HUES64 (cell line): ENCODE measurements around the gene USP28.

ENCODE experiments used
- H3K27ac ChIP-seq: 2 replicates; pipeline ENCODE4 v1.7.0; 2013; ENCODE audit warnings: low read depth, low read length, inconsistent platforms
- H3K27me3 ChIP-seq: 2 replicates; pipeline ENCODE4 v1.6.1; 2013; ENCODE audit warnings: mild to moderate bottlenecking, low read length; ENCODE audit not compliant: insufficient read depth
- H3K36me3 ChIP-seq: 2 replicates; pipeline ENCODE4 v1.6.1; 2013; ENCODE audit warnings: mild to moderate bottlenecking, low read length; ENCODE audit not compliant: insufficient read depth
- H3K4me1 ChIP-seq: 2 replicates; pipeline ENCODE4 v1.6.1; 2013; ENCODE audit warnings: mild to moderate bottlenecking, low read length, moderate library complexity; ENCODE audit not compliant: insufficient read depth
- H3K4me3 ChIP-seq: 2 replicates; pipeline ENCODE4 v1.5.1; 2013; ENCODE audit warnings: mild to moderate bottlenecking, low read length, moderate library complexity
- H3K9ac ChIP-seq: 2 replicates; pipeline ENCODE4 v1.6.1; 2013; ENCODE audit warnings: mild to moderate bottlenecking, low read depth, low read length
- H3K9me3 ChIP-seq: 2 replicates; pipeline ENCODE4 v1.6.1; 2013; ENCODE audit warnings: low read depth, low read length; ENCODE audit not compliant: insufficient read depth
- WGBS: fragments of 150-250, 120-280 bp; methylation state at CpG from one replicate; pipeline ENCODE4 v1.1.7; 2013; ENCODE audit warnings: missing lambda C conversion rate; 5-methylcytosine and 5-hydroxymethylcytosine counted together

The USP28 gene

DNA sequence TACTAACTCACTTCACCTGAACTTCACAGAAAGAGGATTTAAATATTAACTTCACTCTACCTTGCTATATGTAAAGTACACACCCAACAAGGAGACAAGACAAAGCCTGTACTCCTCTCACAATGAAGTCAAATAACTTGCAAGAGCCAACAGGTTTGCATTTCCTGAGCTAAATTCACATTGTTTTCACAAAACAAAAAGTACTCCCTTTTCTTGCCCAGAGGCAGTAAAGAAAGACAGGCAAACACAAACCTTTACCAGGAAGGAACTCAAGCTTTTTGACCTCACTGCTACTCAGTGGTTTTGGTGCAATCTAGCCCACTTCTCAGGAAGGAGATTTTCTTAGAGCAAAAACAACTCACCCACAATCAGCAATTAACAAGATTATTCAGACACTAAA, 15.7 kb downstream of the USP28 start:
- Histone ChIP-seq H3K4me3 (no peak overlapping the region), H3K9me3 (no peaks in the 10 kb centered on the region), H3K4me1 (peaks cover 62% of the 10 kb centered on the region), H3K27me3 (no peaks in the 10 kb centered on the region), H3K36me3 (peaks cover 5% of the 10 kb centered on the region; the same call in 1 of the 2 replicates), H3K27ac (peak overlapping the region; percentile 90), H3K9ac (peak overlapping the region; percentile 9)

DNA sequence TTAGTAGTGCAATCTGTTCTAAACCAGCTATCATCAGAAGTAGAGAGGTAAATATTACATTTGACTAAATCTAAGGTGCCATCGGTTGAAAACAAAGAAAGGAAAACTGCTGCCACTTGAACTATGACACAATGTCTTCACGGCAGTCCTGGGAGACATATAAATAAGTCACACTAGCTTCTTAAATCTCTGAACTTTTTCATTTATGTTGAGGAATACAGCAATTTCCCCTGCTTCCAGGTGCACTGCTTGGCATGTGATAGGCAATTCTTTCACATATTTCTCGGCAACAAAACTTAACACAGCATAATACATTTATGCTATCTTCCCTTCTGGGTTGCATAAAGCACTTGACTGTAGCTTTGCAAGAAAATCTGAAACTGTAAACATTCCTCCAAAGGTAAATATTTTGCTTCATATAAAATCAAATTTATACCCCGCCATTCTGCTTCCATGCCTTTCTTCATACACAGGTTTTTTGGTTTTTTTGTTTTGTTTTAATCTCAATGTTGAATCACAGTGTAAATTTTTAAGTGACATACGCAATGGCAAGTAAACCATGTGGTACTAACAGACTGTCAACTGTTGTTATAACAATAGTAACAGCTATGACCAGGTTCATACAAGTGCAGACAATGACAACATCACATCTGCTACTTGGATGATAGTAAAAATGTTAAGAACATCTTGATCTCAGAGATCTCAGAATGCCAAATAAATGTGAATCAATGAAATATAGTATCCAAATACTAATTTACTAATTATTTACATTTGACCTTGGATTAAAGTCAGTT, 18.2 kb downstream of the USP28 start:
- no peak overlapping the region for H3K4me3 ChIP-seq

GRCh38 chr11:113855803-113856202, 19.6 kb downstream of the USP28 start:
- H3K4me1 ChIP-seq = peaks cover 56% of the 10 kb centered on the region
- no peaks in the 10 kb centered on the region for H3K27me3 ChIP-seq
- H3K9me3 ChIP-seq = no peaks in the 10 kb centered on the region
- H3K9ac ChIP-seq = no peak overlapping the region
- H3K4me3 ChIP-seq = no peak overlapping the region
- H3K27ac ChIP-seq = no peak overlapping the region
- H3K36me3 ChIP-seq = peaks cover 27% of the 10 kb centered on the region
- WGBS = 87% methylated on average over 5 of the region's 6 CpGs

More for the DNA sequence above, 18.2 kb downstream of the USP28 start:
- Histone ChIP-seq H3K9ac (no peak overlapping the region), H3K4me1 (peaks cover 61% of the 10 kb centered on the region), H3K36me3 (peaks cover 15% of the 10 kb centered on the region), H3K9me3 (no peaks in the 10 kb centered on the region), H3K27me3 (no peaks in the 10 kb centered on the region), H3K27ac (no peak overlapping the region)
- WGBS = 97% methylated on average over 5 of the region's 5 CpGs

GRCh38 chr11:113850188-113850587, 25.2 kb downstream of the USP28 start:
- no peak overlapping the region for H3K9ac ChIP-seq
- WGBS = 59% methylated on average over 5 of the region's 5 CpGs
- H3K27ac ChIP-seq = peak overlapping the region; percentile 92
- H3K9me3 ChIP-seq = peaks cover 3% of the 10 kb centered on the region; the same call in 1 of the 2 replicates
- H3K4me1 ChIP-seq = peaks cover 53% of the 10 kb centered on the region
- H3K27me3 ChIP-seq = no peaks in the 10 kb centered on the region
- H3K4me3 ChIP-seq = peak overlapping the region; percentile 27; the same call in 1 of the 2 replicates
- peaks cover 61% of the 10 kb centered on the region for H3K36me3 ChIP-seq

- 8% methylated on average over 4 of the region's 4 CpGs for WGBS
- H3K4me3 ChIP-seq = no peak overlapping the region
- peaks cover 49% of the 10 kb centered on the region for H3K4me1 ChIP-seq
- H3K27ac ChIP-seq = peak overlapping the region; percentile 92
- H3K36me3 ChIP-seq = peaks cover 64% of the 10 kb centered on the region
- H3K27me3 ChIP-seq = no peaks in the 10 kb centered on the region
- H3K9ac ChIP-seq = peak overlapping the region; percentile 27
- H3K9me3 ChIP-seq = peaks cover 3% of the 10 kb centered on the region; the same call in 1 of the 2 replicates
These were observed 25.7 kb downstream of the USP28 start for GRCh38 chr11:113849713-113850112.

DNA sequence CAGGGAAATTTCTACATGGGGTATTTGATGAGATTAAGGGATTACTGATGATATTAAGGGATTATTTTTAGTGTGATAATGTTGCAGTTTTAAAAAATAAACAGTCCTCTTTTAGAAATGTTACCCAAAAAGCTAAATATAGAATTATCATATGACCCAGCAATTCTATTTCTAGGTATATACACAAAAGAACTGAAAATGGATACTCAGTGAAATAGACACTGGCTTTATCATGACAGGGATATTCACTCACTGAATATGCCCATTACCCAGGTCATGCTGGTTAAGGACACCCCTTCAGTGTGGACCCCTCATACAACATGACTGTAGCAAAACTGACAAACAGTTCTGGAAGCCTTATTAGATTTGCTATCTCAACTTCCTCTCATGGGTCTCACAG, 27.8 kb downstream of the USP28 start:
- H3K4me3 ChIP-seq = no peak overlapping the region
- H3K36me3 ChIP-seq = peaks cover 68% of the 10 kb centered on the region
- peaks cover 39% of the 10 kb centered on the region for H3K4me1 ChIP-seq
- 0 out of 2 replicates have a peak overlapping the region, but pooled peaks have one; percentile 28 for H3K9ac ChIP-seq
- H3K9me3 ChIP-seq = peaks cover 3% of the 10 kb centered on the region; the same call in 1 of the 2 replicates
- peak overlapping the region; percentile 90 for H3K27ac ChIP-seq
- H3K27me3 ChIP-seq = no peaks in the 10 kb centered on the region

DNA sequence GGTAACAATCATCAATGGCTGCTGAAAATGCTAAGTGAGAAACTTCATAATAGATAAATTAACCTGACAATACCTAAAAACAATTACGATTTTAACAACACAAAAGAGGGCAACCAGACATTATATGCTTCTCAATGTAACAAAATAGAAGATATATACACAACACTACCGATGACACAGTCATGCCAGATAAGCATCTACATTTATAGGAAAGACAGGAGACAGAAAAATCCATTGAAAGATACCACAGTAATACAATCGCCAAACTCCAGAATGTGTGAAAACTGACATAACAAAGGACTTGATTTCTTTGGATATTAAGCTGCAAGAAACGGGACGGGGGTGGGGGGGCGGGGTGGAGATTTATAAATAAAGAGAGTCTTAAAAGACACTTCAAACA, 28.3 kb downstream of the USP28 start:
- H3K4me3 ChIP-seq = no peak overlapping the region
- peaks cover 39% of the 10 kb centered on the region for H3K4me1 ChIP-seq
- peaks cover 64% of the 10 kb centered on the region for H3K36me3 ChIP-seq
- 83% methylated on average over 2 of the region's 6 CpGs for WGBS
- no peak overlapping the region for H3K9ac ChIP-seq
- no peaks in the 10 kb centered on the region for H3K27me3 ChIP-seq
- peaks cover 3% of the 10 kb centered on the region; the same call in 1 of the 2 replicates for H3K9me3 ChIP-seq
- peak overlapping the region; percentile 90; the same call in 1 of the 2 replicates for H3K27ac ChIP-seq

- peaks cover 79% of the 10 kb centered on the region for H3K36me3 ChIP-seq
- no peak overlapping the region for H3K9ac ChIP-seq
- H3K9me3 ChIP-seq = no peaks in the 10 kb centered on the region
- H3K27me3 ChIP-seq = no peaks in the 10 kb centered on the region
- H3K4me3 ChIP-seq = no peak overlapping the region
- H3K27ac ChIP-seq = no peak overlapping the region
- 94% methylated on average over 1 of the region's 1 CpG for WGBS
- peaks cover 7% of the 10 kb centered on the region; the same call in 1 of the 2 replicates for H3K4me1 ChIP-seq
These were observed 33.7 kb downstream of the USP28 start for GRCh38 chr11:113841691-113842090.

DNA sequence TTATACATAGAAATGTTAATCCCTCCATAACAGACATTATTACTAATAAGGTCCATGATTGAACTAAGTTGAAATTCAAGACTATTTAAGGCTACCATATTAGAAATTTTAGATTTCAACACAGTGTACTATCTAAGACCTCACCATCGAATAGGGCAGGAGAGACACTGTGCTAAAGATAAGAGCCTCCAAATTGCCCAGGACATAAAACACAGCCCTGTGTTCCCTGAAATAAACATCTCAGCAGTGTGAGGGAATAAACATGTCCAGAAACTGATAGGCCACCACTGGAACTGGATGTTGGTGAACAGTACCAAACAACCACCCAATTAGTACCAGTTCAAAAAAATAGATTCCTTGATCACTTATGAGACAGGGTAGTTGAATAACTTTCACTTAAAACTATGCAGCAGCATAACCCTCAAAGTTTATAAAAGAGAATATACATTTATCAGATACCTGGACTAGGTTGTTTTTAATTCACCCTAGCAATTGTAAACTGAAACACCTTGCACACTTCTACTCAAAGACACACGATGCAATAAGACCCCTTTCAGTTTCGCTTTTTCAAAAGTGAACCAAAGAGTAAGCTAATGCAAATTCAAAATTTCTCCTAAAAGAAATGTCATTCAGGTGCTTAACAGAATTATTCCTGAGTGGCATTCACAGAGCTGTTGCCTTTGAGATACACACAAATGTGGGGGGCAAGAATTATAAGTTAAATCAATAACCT, 34.3 kb downstream of the USP28 start:
- peaks cover 3% of the 10 kb centered on the region; the same call in 1 of the 2 replicates for H3K4me1 ChIP-seq
- H3K27ac ChIP-seq = no peak overlapping the region
- H3K9ac ChIP-seq = no peak overlapping the region
- no peaks in the 10 kb centered on the region for H3K27me3 ChIP-seq
- H3K4me3 ChIP-seq = no peak overlapping the region
- 97% methylated on average over 3 of the region's 3 CpGs for WGBS
- H3K36me3 ChIP-seq = peaks cover 82% of the 10 kb centered on the region
- no peaks in the 10 kb centered on the region for H3K9me3 ChIP-seq

GRCh38 chr11:113839842-113840241, 35.5 kb downstream of the USP28 start:
- Histone ChIP-seq H3K9ac (no peak overlapping the region), H3K27ac (no peak overlapping the region), H3K36me3 (peaks cover 85% of the 10 kb centered on the region), H3K4me3 (no peak overlapping the region), H3K9me3 (no peaks in the 10 kb centered on the region), H3K27me3 (no peaks in the 10 kb centered on the region), H3K4me1 (no peaks in the 10 kb centered on the region)
- whole genome bisulfite sequencing = 95% methylated on average over 6 of the region's 6 CpGs

DNA sequence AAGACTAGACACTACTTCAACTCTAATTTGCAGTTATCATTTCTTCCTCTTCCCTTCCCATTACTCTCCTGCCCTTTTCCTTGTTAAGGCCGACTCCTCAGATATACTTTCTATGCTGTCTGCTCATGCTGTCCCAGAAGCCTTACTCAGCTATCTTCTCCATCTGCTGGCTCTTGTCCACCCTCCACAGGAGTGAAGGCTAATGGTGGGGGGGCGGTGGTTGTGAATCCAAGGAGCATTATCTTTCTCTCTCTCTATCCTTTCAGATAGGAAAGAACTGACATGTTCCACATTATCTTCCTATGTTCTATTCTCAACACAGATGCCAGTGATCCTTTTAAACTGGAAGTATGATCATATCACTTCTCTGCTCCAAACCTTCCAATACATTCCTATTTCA, 37.4 kb downstream of the USP28 start:
- Histone ChIP-seq H3K36me3 (peaks cover 92% of the 10 kb centered on the region), H3K9me3 (no peaks in the 10 kb centered on the region), H3K4me3 (no peak overlapping the region), H3K27me3 (no peaks in the 10 kb centered on the region), H3K27ac (no peak overlapping the region), H3K4me1 (no peaks in the 10 kb centered on the region), H3K9ac (no peak overlapping the region)
- 92% methylated on average over 2 of the region's 2 CpGs for WGBS
